ENCODE results near the gene NGEF.

Gene NGEF

GRCh38 chr2:232970051-232970450 is 43.0 kb downstream of the NGEF start:
- intact Hi-C loops (cut with DNase I; ENCODE audit: low total_unique reads), result no loop called here
- H3K4me1 ChIP-seq, result no peaks in the 10 kb centered on the region
- H3K9me3 ChIP-seq, result no peaks in the 10 kb centered on the region
- no peak for DNase-seq
- H3K4me3 ChIP-seq, result no peak overlapping the region
- H3K27ac ChIP-seq, result no peak overlapping the region
- TF ChIP-seq, protein P1, sequence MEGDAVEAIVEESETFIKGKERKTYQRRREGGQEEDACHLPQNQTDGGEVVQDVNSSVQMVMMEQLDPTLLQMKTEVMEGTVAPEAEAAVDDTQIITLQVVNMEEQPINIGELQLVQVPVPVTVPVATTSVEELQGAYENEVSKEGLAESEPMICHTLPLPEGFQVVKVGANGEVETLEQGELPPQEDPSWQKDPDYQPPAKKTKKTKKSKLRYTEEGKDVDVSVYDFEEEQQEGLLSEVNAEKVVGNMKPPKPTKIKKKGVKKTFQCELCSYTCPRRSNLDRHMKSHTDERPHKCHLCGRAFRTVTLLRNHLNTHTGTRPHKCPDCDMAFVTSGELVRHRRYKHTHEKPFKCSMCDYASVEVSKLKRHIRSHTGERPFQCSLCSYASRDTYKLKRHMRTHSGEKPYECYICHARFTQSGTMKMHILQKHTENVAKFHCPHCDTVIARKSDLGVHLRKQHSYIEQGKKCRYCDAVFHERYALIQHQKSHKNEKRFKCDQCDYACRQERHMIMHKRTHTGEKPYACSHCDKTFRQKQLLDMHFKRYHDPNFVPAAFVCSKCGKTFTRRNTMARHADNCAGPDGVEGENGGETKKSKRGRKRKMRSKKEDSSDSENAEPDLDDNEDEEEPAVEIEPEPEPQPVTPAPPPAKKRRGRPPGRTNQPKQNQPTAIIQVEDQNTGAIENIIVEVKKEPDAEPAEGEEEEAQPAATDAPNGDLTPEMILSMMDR (IDR thresholded peaks at IDR 0.05), result no peak
- no peaks in the 10 kb centered on the region for H3K36me3 ChIP-seq
- no peaks in the 10 kb centered on the region for H3K27me3 ChIP-seq

- no peak overlapping the region for H3K27ac ChIP-seq
- H3K27me3 ChIP-seq, result no peaks in the 10 kb centered on the region
- no peaks in the 10 kb centered on the region for H3K36me3 ChIP-seq
- intact Hi-C loops (cut with DNase I; ENCODE audit: low total_unique reads), result no loop called here
- TF ChIP-seq, protein P1 (IDR thresholded peaks at IDR 0.05), result no peak
- DNase-seq, result no peak
- H3K9me3 ChIP-seq, result no peaks in the 10 kb centered on the region
- no peaks in the 10 kb centered on the region for H3K4me1 ChIP-seq
- no peak overlapping the region for H3K4me3 ChIP-seq
Measured at GRCh38 chr2:232967474-232967873, 45.6 kb downstream of the NGEF start.

DNA sequence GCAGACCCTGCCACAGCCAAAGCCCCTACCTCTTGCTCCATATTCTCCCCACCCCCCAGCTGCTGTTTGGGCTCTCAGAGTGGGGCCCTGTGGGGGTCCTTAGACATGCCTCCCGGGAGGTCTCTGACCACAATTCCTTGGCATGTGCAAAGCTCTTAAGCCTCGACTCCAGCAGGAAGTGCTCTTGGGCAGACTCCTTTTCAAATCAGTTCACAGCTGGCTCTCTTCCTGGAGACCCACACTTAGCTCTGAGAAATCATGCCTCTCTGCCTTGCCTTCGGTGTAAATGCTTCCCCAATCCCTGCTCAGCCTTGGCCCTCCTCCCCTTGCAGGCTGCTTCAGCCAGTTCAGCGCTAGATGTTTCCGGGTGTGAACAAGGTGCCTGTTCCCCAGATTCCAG is 46.9 kb downstream of the NGEF start:
- DNase-seq, result no peak
- intact Hi-C loops (cut with DNase I; ENCODE audit: low total_unique reads), result no loop called here
- peaks cover 0 to 4% of the 10 kb centered on the region in 2 donors for H3K27me3 ChIP-seq
- TF ChIP-seq, protein P1 (IDR thresholded peaks at IDR 0.05), result no peak
- no peaks in the 10 kb centered on the region for H3K36me3 ChIP-seq
- no peak overlapping the region for H3K27ac ChIP-seq
- no peak overlapping the region for H3K4me3 ChIP-seq
- H3K9me3 ChIP-seq, result peaks cover 0 to 9% (median 8%) of the 10 kb centered on the region in 3 donors
- no peaks in the 10 kb centered on the region for H3K4me1 ChIP-seq

DNA sequence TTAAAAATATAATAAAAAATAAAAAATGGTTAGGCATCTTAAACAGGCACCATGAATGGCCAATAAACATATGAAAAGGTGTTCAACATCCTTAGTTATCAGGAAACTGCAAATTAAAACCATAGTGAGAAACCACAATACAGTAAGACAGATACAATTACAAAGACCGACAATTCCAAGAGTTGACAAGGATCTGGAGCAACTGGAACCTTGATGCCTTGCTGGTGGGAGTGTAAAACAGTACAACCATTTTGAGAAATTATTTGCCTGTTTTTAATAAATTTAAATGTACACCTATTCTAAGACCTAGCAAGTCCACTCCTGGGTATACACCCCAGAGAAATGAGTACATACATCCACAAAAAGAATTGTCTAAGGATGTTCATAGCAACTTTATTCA is 49.1 kb downstream of the NGEF start:
- TF ChIP-seq, protein P1 (IDR thresholded peaks at IDR 0.05), result no peak
- H3K4me3 ChIP-seq, result no peak overlapping the region
- peaks cover 0 to 9% (median 8%) of the 10 kb centered on the region in 3 donors for H3K9me3 ChIP-seq
- no peak overlapping the region for H3K27ac ChIP-seq
- no peaks in the 10 kb centered on the region for H3K4me1 ChIP-seq
- DNase-seq, result no peak
- intact Hi-C loops (cut with DNase I; ENCODE audit: low total_unique reads), result no loop called here
- H3K36me3 ChIP-seq, result no peaks in the 10 kb centered on the region
- peaks cover 0 to 6% of the 10 kb centered on the region in 2 donors for H3K27me3 ChIP-seq

GRCh38 chr2:232960862-232961261 is 52.2 kb downstream of the NGEF start:
- TF ChIP-seq, protein P1 (IDR thresholded peaks at IDR 0.05), result no peak
- H3K36me3 ChIP-seq, result no peaks in the 10 kb centered on the region
- H3K4me1 ChIP-seq, result no peaks in the 10 kb centered on the region
- peaks cover 0 to 6% of the 10 kb centered on the region in 2 donors for H3K27me3 ChIP-seq
- intact Hi-C loops (cut with DNase I; ENCODE audit: low total_unique reads), result no loop called here
- H3K4me3 ChIP-seq, result no peak overlapping the region
- no peak overlapping the region for H3K27ac ChIP-seq
- peaks cover 0 to 9% (median 8%) of the 10 kb centered on the region in 3 donors for H3K9me3 ChIP-seq
- DNase-seq, result no peak

DNA sequence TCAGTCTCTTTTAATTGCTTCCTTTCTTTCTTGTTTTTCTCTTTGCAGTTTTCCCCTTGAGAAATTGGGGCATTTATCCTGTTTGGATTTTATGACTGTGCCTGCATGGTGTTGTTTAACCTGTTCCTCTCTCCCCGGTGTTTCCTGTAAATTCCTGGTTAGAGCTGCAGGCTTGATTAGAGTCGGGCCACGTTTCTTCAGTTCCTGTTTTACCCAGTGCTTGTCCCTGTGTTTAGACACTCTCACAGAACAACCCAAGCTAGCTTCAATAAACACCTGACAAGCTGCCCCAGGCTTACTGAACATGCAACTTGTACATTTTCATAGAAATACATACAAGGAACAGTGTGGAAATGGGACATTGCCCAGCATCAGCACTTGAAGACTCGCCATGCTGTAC is 53.9 kb downstream of the NGEF start:
- no peaks in the 10 kb centered on the region for H3K4me1 ChIP-seq
- no peak for DNase-seq
- H3K36me3 ChIP-seq, result no peaks in the 10 kb centered on the region
- H3K9me3 ChIP-seq, result peaks cover 0 to 9% (median 8%) of the 10 kb centered on the region in 3 donors
- no peak overlapping the region for H3K4me3 ChIP-seq
- intact Hi-C loops (cut with DNase I; ENCODE audit: low total_unique reads), result no loop called here
- TF ChIP-seq, protein P1 (IDR thresholded peaks at IDR 0.05), result no peak
- H3K27ac ChIP-seq, result no peak overlapping the region
- peaks cover 0 to 10% of the 10 kb centered on the region in 2 donors for H3K27me3 ChIP-seq

All from tibial artery (tissue), 4 donors.